ENCODE results near the gene SORBS1. TPM values are rescaled to one million over a fixed set of nuclear protein-coding genes. Genes with fewer than 3 reads are reported as not detected.
A peak's percentile ranks its signal among the peaks of the same experiment; 100 is the strongest.
"Not testable (repeated sequence)": the region's sequence is repeated elsewhere in the genome, so short reads cannot be mapped to it uniquely, and the experiment has no call there.

SORBS1 gene
- total RNA-seq, 1 experiment from 2014 or later, result 5.4 TPM

- DNase-seq (ENCODE audit: low read depth), result peak; percentile 39
Observed at GRCh38 chr10:95485056-95485844, 75.9 kb downstream of the SORBS1 start.

GRCh38 chr10:95482501-95483233 lies 78.5 kb downstream of the SORBS1 start:
- DNase-seq (ENCODE audit: low read depth), result no peak

- DNase-seq (ENCODE audit: low read depth), result peak; percentile 13
Observed at GRCh38 chr10:95480901-95481491, 80.2 kb downstream of the SORBS1 start.

GRCh38 chr10:95480102-95480900 lies 80.9 kb downstream of the SORBS1 start:
- no peak for DNase-seq (ENCODE audit: low read depth)

GRCh38 chr10:95478935-95479334 lies 82.2 kb downstream of the SORBS1 start:
- no peak for DNase-seq (ENCODE audit: low read depth)

GRCh38 chr10:95478185-95478584 lies 83.0 kb downstream of the SORBS1 start:
- no peak for DNase-seq (ENCODE audit: low read depth)

GRCh38 chr10:95477175-95477520 lies 84.0 kb downstream of the SORBS1 start:
- DNase-seq (ENCODE audit: low read depth), result no peak

GRCh38 chr10:95476469-95477174 lies 84.5 kb downstream of the SORBS1 start:
- DNase-seq (ENCODE audit: low read depth), result no peak

- no peak for DNase-seq (ENCODE audit: low read depth)
Observed at GRCh38 chr10:95475827-95476468, 85.2 kb downstream of the SORBS1 start.

- DNase-seq (ENCODE audit: low read depth), result no peak
Observed at GRCh38 chr10:95475003-95475383, 86.2 kb downstream of the SORBS1 start.

GRCh38 chr10:95474228-95475002 lies 86.8 kb downstream of the SORBS1 start:
- DNase-seq (ENCODE audit: low read depth), result no peak

GRCh38 chr10:95472304-95473088 lies 88.7 kb downstream of the SORBS1 start:
- no peak for DNase-seq (ENCODE audit: low read depth)

GRCh38 chr10:95469676-95470075 lies 91.5 kb downstream of the SORBS1 start:
- DNase-seq (ENCODE audit: low read depth), result no peak

GRCh38 chr10:95469251-95469650 lies 91.9 kb downstream of the SORBS1 start:
- DNase-seq (ENCODE audit: low read depth), result no peak

- DNase-seq (ENCODE audit: low read depth), result not testable (repeated sequence)
Observed at GRCh38 chr10:95467642-95468041, 93.5 kb downstream of the SORBS1 start.

- peak; percentile 50 for DNase-seq (ENCODE audit: low read depth)
Observed at GRCh38 chr10:95467162-95467599, 94.0 kb downstream of the SORBS1 start.

GRCh38 chr10:95466436-95466835 lies 94.7 kb downstream of the SORBS1 start:
- DNase-seq (ENCODE audit: low read depth), result no peak

- no peak for DNase-seq (ENCODE audit: low read depth)
Observed at GRCh38 chr10:95464280-95464679, 96.9 kb downstream of the SORBS1 start.

Data from Daoy (cell line).